Measurements from ENCODE around the gene ARID5B. TPM values are rescaled to one million over a fixed set of nuclear protein-coding genes. Genes with fewer than 3 reads are reported as not detected.

Gene ARID5B
- total RNA-seq, 1 experiment from 2014 or later = 0.04 TPM

GRCh38 chr10:62067560-62067959, 166.1 kb downstream of the ARID5B start:
- Histone ChIP-seq H3K79me1 (ENCODE audit: insufficient read depth, low read depth, low read length, poor library complexity, severe bottlenecking) (no peaks in the 10 kb centered on the region), H3K14ac (ENCODE audit: insufficient read depth, low read length) (no peak overlapping the region), H3T11ph (ENCODE audit: low read length) (no peak overlapping the region), H3K23me2 (ENCODE audit: insufficient read length, low read depth, low read length, poor library complexity, severe bottlenecking) (no peaks in the 10 kb centered on the region), H2BK20ac (ENCODE audit: low read depth, low read length, poor library complexity, severe bottlenecking) (no peak overlapping the region), H3K27ac (ENCODE audit: insufficient read length, low read depth, low read length) (no peak overlapping the region), H4K91ac (ENCODE audit: insufficient read length, low read depth, low read length) (no peak overlapping the region), H2BK12ac (ENCODE audit: insufficient read length, low read depth, low read length) (no peak overlapping the region), H4K20me1 (ENCODE audit: control insufficient read depth, insufficient read depth, insufficient read length) (no peaks in the 10 kb centered on the region), H3K23ac (ENCODE audit: insufficient read length, low read depth, low read length) (no peak overlapping the region), H4K5ac (ENCODE audit: insufficient read length, low read depth, low read length) (no peak overlapping the region), H2AFZ (ENCODE audit: low read length) (no peak overlapping the region), H2AK5ac (ENCODE audit: insufficient read length, low read length) (no peak overlapping the region), H3K4ac (ENCODE audit: low read depth, low read length) (no peak overlapping the region), H3K79me2 (ENCODE audit: insufficient read depth, low read length) (no peaks in the 10 kb centered on the region), H2BK15ac (ENCODE audit: low read depth, low read length) (no peak overlapping the region), H3K56ac (ENCODE audit: insufficient read length, low read depth, low read length) (no peak overlapping the region), H4K8ac (replicated peaks; ENCODE audit: insufficient read length, low read depth, low read length) (no peak overlapping the region), H3K9me3 (ENCODE audit: control insufficient read depth, low read depth, low read length) (no peaks in the 10 kb centered on the region), H2BK120ac (ENCODE audit: low read depth, low read length, poor library complexity, severe bottlenecking) (no peak overlapping the region), H2BK5ac (ENCODE audit: insufficient read length, low read length) (no peak overlapping the region), H3K27me3 (ENCODE audit: insufficient read depth, low read length) (no peaks in the 10 kb centered on the region), H3K4me2 (ENCODE audit: insufficient read depth, insufficient read length, low read length) (no peak overlapping the region), H3K4me1 (ENCODE audit: insufficient read depth, low read length) (no peaks in the 10 kb centered on the region), H3K18ac (ENCODE audit: insufficient read length, low read depth, low read length) (no peak overlapping the region), H3K9ac (ENCODE audit: extremely low read depth, insufficient read length, low read length) (no peak overlapping the region)
- no CpG with 5 or more reads among the region's 1 CpG for WGBS (ENCODE audit: extremely low coverage, insufficient read length, low lambda C conversion rate)
- Mint-ChIP-seq H3K27ac (no peak overlapping the region), H3K36me3 (ENCODE audit: insufficient read depth in 1 of 3, low read depth in 3 of 3) (no peaks in the 10 kb centered on the region), H3K27me3 (ENCODE audit: low read depth) (no peaks in the 10 kb centered on the region), H3K4me3 (no peak overlapping the region), H3K4me1 (peaks cover 13% of the 10 kb centered on the region in 2 experiments; a peak in 3 of 4 replicates), H3K9me3 (no peaks in the 10 kb centered on the region)
- no peak for TF ChIP-seq CTCF (conservative IDR thresholded peaks at IDR 0.05)
- no peak for DNase-seq
